HepG2 (cell line): ENCODE results near the gene AKR1C4. TPM values are rescaled to one million over a fixed set of nuclear protein-coding genes. Genes with fewer than 3 reads are reported as not detected.

Source experiments
- ATAC-seq: fragments of 200-7000 bp; cut with Tn5 transposase; 3 replicates; pipeline ENCODE4 v1.9.1; 2020; ENCODE audit warnings: mild to moderate bottlenecking, moderate library complexity
- BruUV-seq: library from RNA; stranded (reverse); fragments of 400-500 nt; replicated peaks from 2 replicates; lab custom pipeline; 2021; lab: Mats Ljungman, UMichigan
- CTCF ChIA-PET: fragments of 300-600 bp; formaldehyde crosslinking; extraction: SDS; loops from one replicate; lab custom pipeline; 2021; ENCODE audit warnings: low total read pairs, inconsistent platforms, low intra/inter-chr PET ratio; lab: Yijun Ruan, JAX
- POLR2A ChIA-PET: fragments of 350-600 bp; sonication (Branson Sonifier 250); formaldehyde crosslinking; loops from one replicate; lab custom pipeline; 2020; ENCODE audit warnings: antibody characterized with exemption, inconsistent platforms; lab: Yijun Ruan, JAX
- DNase-seq: peaks from one replicate; pipeline ENCODE4 v3.0.0-alpha.2; 2015; ENCODE audit warnings: low spot score
- FAIRE-seq: peaks from 3 replicates; lab custom pipeline; 2011; peaks lifted over from hg19 to GRCh38; lab: Jason Lieb, UNC
- H2AFZ ChIP-seq: one replicate; pipeline ENCODE4 v1.6.1; 2011; ENCODE audit warnings: low read length, inconsistent platforms
- H3K27ac ChIP-seq: fragments of 300-600 bp; 3 replicates; pipeline ENCODE4 v1.8.0; 2011; ENCODE audit warnings: mixed run types, mild to moderate bottlenecking, mixed read lengths, low read length, inconsistent platforms; ENCODE audit not compliant: insufficient read depth; ENCODE audit errors: extremely low read length
- H3K27me3 ChIP-seq, 2 experiments: fragments of 200-600 bp in 1 of 2; 2 replicates in 1 of 2; 3 replicates in 1 of 2; pipeline versions ENCODE4 v1.6.0 to v1.8.0; 2011; ENCODE audit warnings: low read length in 2 of 2, mild to moderate bottlenecking in 2 of 2, moderate library complexity in 2 of 2, inconsistent platforms in 1 of 2; ENCODE audit not compliant: insufficient read depth in 2 of 2, control insufficient read depth in 1 of 2
- H3K36me3 ChIP-seq, 2 experiments: fragments of 200-600 bp in 1 of 2; replicated peaks in 1 of 2; 2 replicates in 1 of 2; 3 replicates in 1 of 2; pipeline versions ENCODE4 v1.5.1 to v1.8.0; 2011; ENCODE audit warnings: low read length in 2 of 2, inconsistent platforms in 1 of 2; ENCODE audit not compliant: insufficient read depth in 2 of 2, control insufficient read depth in 1 of 2
- H3K4me1 ChIP-seq: 2 replicates; pipeline ENCODE4 v1.5.1; 2012; ENCODE audit warnings: low read length, inconsistent platforms; ENCODE audit not compliant: insufficient read depth
- H3K4me2 ChIP-seq: 2 replicates; pipeline ENCODE4 v1.6.0; 2011; ENCODE audit warnings: low read depth, low read length, inconsistent platforms
- H3K4me3 ChIP-seq, 3 experiments: fragments of 200-600 bp in 1 of 3; sonication (generic), shearing (Covaris generic) in 1 of 3; replicated peaks in 1 of 3; 2 replicates each; pipeline ENCODE4 v1.5.1; 2011 to 2016; ENCODE audit warnings: low read length in 3 of 3, inconsistent platforms in 2 of 3, low read depth in 2 of 3, mild to moderate bottlenecking in 2 of 3, control low read depth in 1 of 3, mixed read lengths in 1 of 3; ENCODE audit not compliant: insufficient read depth in 1 of 3
- H3K79me2 ChIP-seq: one replicate; pipeline ENCODE4 v1.6.1; 2011; ENCODE audit warnings: low read length, inconsistent platforms; ENCODE audit not compliant: insufficient read depth
- H3K9ac ChIP-seq: 2 replicates; pipeline ENCODE4 v1.6.0; 2011; ENCODE audit warnings: mild to moderate bottlenecking, low read depth, low read length, inconsistent platforms; ENCODE audit not compliant: insufficient read depth
- H3K9me3 ChIP-seq: 2 replicates; pipeline ENCODE4 v1.5.1; 2012; ENCODE audit warnings: mild to moderate bottlenecking, low read length
- H4K20me1 ChIP-seq: 2 replicates; pipeline ENCODE4 v1.6.0; 2011; ENCODE audit warnings: inconsistent platforms, mild to moderate bottlenecking, low read length, moderate library complexity; ENCODE audit not compliant: insufficient read depth
- CBX1 ChIP-seq: IDR thresholded peaks from one replicate; pipeline ENCODE4 v1.6.1; 2016; ENCODE audit warnings: antibody characterized with exemption, low read depth
- HBP1 ChIP-seq: IDR thresholded peaks from 2 replicates; pipeline ENCODE4 v1.6.1; 2016; ENCODE audit warnings: low read depth, control low read depth
- JDP2 ChIP-seq: sonication (generic); formaldehyde crosslinking; IDR thresholded peaks from 2 replicates; pipeline ENCODE4 v1.8.1; 2022; ENCODE audit warnings: missing genetic modification reagents, borderline replicate concordance
- MIXL1 ChIP-seq: IDR thresholded peaks from 2 replicates; pipeline ENCODE4 v1.6.1; 2016
- PITX1 ChIP-seq: sonication (generic); formaldehyde crosslinking; IDR thresholded peaks from 2 replicates; pipeline ENCODE4 v1.5.1; 2020; ENCODE audit warnings: mild to moderate bottlenecking, missing genetic modification reagents
- POLR2AphosphoS2 ChIP-seq: IDR thresholded peaks from 2 replicates; pipeline ENCODE4 v1.6.1; 2011; ENCODE audit warnings: low read depth, low read length, improper control_type of control experiment
- U2AF1 ChIP-seq: fragments of 200-400 bp; formaldehyde crosslinking; optimal IDR thresholded peaks from 2 replicates; pipeline ENCODE3; 2017; ENCODE audit warnings: mild to moderate bottlenecking, low read depth, low read length
- ZNF180 ChIP-seq: sonication (generic); formaldehyde crosslinking; IDR thresholded peaks from 2 replicates; pipeline ENCODE4 v1.4.0; 2020; ENCODE audit warnings: low read depth, missing genetic modification reagents, borderline replicate concordance
- ZNF224 ChIP-seq: sonication (generic); formaldehyde crosslinking; IDR thresholded peaks from 2 replicates; pipeline ENCODE4 v1.5.0; 2020; ENCODE audit warnings: mild to moderate bottlenecking, missing genetic modification reagents
- ZNF510 ChIP-seq: sonication (generic); formaldehyde crosslinking; IDR thresholded peaks from 2 replicates; pipeline ENCODE4 v1.4.0; 2020; ENCODE audit warnings: low read depth, mild to moderate bottlenecking, missing genetic modification reagents
- ZNF512B ChIP-seq: sonication (generic); formaldehyde crosslinking; IDR thresholded peaks from 2 replicates; pipeline ENCODE4 v1.5.1; 2020; ENCODE audit warnings: missing genetic modification reagents, mild to moderate bottlenecking, borderline replicate concordance
- ZNF614 ChIP-seq: IDR thresholded peaks from 2 replicates; pipeline ENCODE4 v1.6.1; 2018; ENCODE audit warnings: missing biosample characterization, missing genetic modification reagents, inconsistent platforms, borderline replicate concordance
- WGBS: methylation state at CpG from one replicate; pipeline ENCODE4 v1.1.6; 2017; ENCODE audit warnings: low lambda C conversion rate; 5-methylcytosine and 5-hydroxymethylcytosine counted together
- in situ Hi-C: cut with HindIII; loops from 2 replicates; pipeline ENCODE4 v1.10.0; 2017; ENCODE audit warnings: low pct_unique_long_range_greater_than_20kb; ENCODE audit not compliant: extremely low pct_ligation_motif_present
- intact Hi-C: fragments of 100-400 bp; cut with micrococcal nuclease; formaldehyde crosslinking; loops from one replicate; pipeline ENCODE4 v1.10.0; 2022; ENCODE audit not compliant: unreplicated experiment
- polyA plus RNA-seq, 8 experiments: library from polyadenylated mRNA; depleted of rRNA in 3 of 8; stranded (reverse) in 7 of 8; unstranded in 1 of 8; fragments of >200 nt; fragmentation: Illumina TruSeq in 4 of 8; extraction: Trizol in 4 of 8; gene quantifications; 2 replicates each; pipeline versions ENCODE4 v1.2.1 to v1.2.3, GENCODE V29; 2011 to 2016; ENCODE audit warnings: low read depth in 4 of 8, missing spikeins in 1 of 8, mixed read lengths in 1 of 8; ENCODE audit not compliant: insufficient read depth in 1 of 8
- total RNA-seq, 5 experiments: library from RNA; depleted of rRNA; stranded (reverse); fragments of >200 nt; fragmentation: Illumina TruSeq; extraction: Trizol; gene quantifications; 2 replicates each; pipeline ENCODE4 v1.2.3, GENCODE V29; 2016; ENCODE audit warnings: low read depth in 1 of 5
- TF ChIP-seq, protein P1 (sequence below): sonication (generic); formaldehyde crosslinking; IDR thresholded peaks from 2 replicates; pipeline ENCODE4 v1.4.0; 2020; ENCODE audit warnings: missing genetic modification reagents, borderline replicate concordance
- TF ChIP-seq, protein P2 (sequence below): sonication (generic); formaldehyde crosslinking; IDR thresholded peaks from 2 replicates; pipeline ENCODE4 v1.4.0; 2020; ENCODE audit warnings: missing genetic modification reagents, low read depth, mild to moderate bottlenecking, borderline replicate concordance
- TF ChIP-seq, protein P3 (sequence below): IDR thresholded peaks from 2 replicates; pipeline ENCODE4 v1.6.1; 2016; ENCODE audit warnings: missing genetic modification reagents, missing compliant biosample characterization

AKR1C4 gene
- total and polyA plus RNA-seq, 2 of the 13 experiments (the other 11 are each of a cell fraction or from before 2014, with no cell fraction given), result 0.18 to 1.3 TPM

- Histone ChIP-seq H3K79me2 (no peaks in the 10 kb centered on the region), H3K27me3 (no peaks in the 10 kb centered on the region), H3K9me3 (peaks cover 77% of the 10 kb centered on the region), H3K4me2 (no peak overlapping the region), H4K20me1 (no peaks in the 10 kb centered on the region), H3K27ac (no peak overlapping the region), H3K4me3 (no peak overlapping the region), H3K9ac (no peak overlapping the region), H3K4me1 (peaks cover 14% of the 10 kb centered on the region), H2AFZ (no peak overlapping the region), H3K36me3 (no peaks in the 10 kb centered on the region)
- no TSS peak for BruUV-seq
- CTCF ChIA-PET, result no interaction called here
- WGBS, result 0% methylated on average over 1 of the region's 1 CpG
- intact Hi-C loops (no loop called here), in situ Hi-C loops (no loop called here)
- no peak for DNase-seq
- ATAC-seq, result no peak
- FAIRE-seq, result no peak
- POLR2A ChIA-PET, result no interaction called here
- TF ChIP-seq, protein P1, sequence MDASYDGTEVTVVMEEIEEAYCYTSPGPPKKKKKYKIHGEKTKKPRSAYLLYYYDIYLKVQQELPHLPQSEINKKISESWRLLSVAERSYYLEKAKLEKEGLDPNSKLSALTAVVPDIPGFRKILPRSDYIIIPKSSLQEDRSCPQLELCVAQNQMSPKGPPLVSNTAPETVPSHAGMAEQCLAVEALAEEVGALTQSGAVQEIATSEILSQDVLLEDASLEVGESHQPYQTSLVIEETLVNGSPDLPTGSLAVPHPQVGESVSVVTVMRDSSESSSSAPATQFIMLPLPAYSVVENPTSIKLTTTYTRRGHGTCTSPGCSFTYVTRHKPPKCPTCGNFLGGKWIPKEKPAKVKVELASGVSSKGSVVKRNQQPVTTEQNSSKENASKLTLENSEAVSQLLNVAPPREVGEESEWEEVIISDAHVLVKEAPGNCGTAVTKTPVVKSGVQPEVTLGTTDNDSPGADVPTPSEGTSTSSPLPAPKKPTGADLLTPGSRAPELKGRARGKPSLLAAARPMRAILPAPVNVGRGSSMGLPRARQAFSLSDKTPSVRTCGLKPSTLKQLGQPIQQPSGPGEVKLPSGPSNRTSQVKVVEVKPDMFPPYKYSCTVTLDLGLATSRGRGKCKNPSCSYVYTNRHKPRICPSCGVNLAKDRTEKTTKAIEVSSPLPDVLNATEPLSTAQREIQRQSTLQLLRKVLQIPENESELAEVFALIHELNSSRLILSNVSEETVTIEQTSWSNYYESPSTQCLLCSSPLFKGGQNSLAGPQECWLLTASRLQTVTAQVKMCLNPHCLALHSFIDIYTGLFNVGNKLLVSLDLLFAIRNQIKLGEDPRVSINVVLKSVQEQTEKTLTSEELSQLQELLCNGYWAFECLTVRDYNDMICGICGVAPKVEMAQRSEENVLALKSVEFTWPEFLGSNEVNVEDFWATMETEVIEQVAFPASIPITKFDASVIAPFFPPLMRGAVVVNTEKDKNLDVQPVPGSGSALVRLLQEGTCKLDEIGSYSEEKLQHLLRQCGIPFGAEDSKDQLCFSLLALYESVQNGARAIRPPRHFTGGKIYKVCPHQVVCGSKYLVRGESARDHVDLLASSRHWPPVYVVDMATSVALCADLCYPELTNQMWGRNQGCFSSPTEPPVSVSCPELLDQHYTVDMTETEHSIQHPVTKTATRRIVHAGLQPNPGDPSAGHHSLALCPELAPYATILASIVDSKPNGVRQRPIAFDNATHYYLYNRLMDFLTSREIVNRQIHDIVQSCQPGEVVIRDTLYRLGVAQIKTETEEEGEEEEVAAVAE (CRISPR knock-in tag), result no peak
- TF ChIP-seq POLR2AphosphoS2, result no peak
- no peak for TF ChIP-seq ZNF224 (CRISPR knock-in tag)
- peak; percentile 98 for TF ChIP-seq CBX1
- TF ChIP-seq, protein P2, sequence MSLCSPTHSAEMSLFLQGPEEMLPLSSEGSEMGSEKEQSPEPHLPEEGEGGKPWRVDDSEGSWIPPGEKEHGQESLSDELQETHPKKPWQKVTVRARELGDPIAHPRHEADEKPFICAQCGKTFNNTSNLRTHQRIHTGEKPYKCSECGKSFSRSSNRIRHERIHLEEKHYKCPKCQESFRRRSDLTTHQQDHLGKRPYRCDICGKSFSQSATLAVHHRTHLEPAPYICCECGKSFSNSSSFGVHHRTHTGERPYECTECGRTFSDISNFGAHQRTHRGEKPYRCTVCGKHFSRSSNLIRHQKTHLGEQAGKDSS (CRISPR knock-in tag), result no peak
- TF ChIP-seq ZNF614 (CRISPR knock-in tag), result 0 out of 2 replicates have a peak, but pooled peaks have one; percentile 39
- TF ChIP-seq HBP1 (CRISPR knock-in tag), result no peak
- no peak for TF ChIP-seq U2AF1
- no peak for TF ChIP-seq JDP2 (CRISPR knock-in tag)
- TF ChIP-seq ZNF510 (CRISPR knock-in tag), result no peak
- TF ChIP-seq PITX1 (CRISPR knock-in tag), result no peak
- TF ChIP-seq ZNF180 (CRISPR knock-in tag), result no peak
- TF ChIP-seq, protein P3, sequence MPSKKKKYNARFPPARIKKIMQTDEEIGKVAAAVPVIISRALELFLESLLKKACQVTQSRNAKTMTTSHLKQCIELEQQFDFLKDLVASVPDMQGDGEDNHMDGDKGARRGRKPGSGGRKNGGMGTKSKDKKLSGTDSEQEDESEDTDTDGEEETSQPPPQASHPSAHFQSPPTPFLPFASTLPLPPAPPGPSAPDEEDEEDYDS, result no peak
- TF ChIP-seq MIXL1 (CRISPR knock-in tag), result 0 out of 2 replicates have a peak, but pooled peaks have one; percentile 14
- no peak for TF ChIP-seq ZNF512B
Measured at GRCh38 chr10:5165738-5166137, 30.9 kb upstream of the AKR1C4 start.
